SIG-M5 (cell line): ENCODE measurements around the gene CAV2.

ENCODE experiments used
- DNase-seq: peaks from one replicate; lab custom pipeline; 2025; lab: John Stamatoyannopoulos, UW

CAV2 gene

GRCh38 chr7:116524609-116525297, 25.2 kb downstream of the CAV2 start, which contains the start of gene CAV1:
CAV1 (plus strand) TSS chr7:116525036; CDS start chr7:116525063, 27 bp downstream.
- no peak for DNase-seq

GRCh38 chr7:116525298-116525912, 25.9 kb downstream of the CAV2 start:
- no peak for DNase-seq

- no peak for DNase-seq
Observed at GRCh38 chr7:116525913-116526861, 26.6 kb downstream of the CAV2 start.

- DNase-seq = no peak
Observed at GRCh38 chr7:116526897-116527296, 27.4 kb downstream of the CAV2 start.

- DNase-seq = no peak
Observed at GRCh38 chr7:116527521-116527920, 28.0 kb downstream of the CAV2 start.

GRCh38 chr7:116528008-116528789, 28.7 kb downstream of the CAV2 start:
- no peak for DNase-seq

- no peak for DNase-seq
Observed at GRCh38 chr7:116529250-116529649, 29.7 kb downstream of the CAV2 start.

- DNase-seq = no peak
Observed at GRCh38 chr7:116530107-116530820, 30.7 kb downstream of the CAV2 start.

- no peak for DNase-seq
Observed at GRCh38 chr7:116532102-116532688, 32.7 kb downstream of the CAV2 start.

- DNase-seq = no peak
Observed at GRCh38 chr7:116534790-116535189, 35.3 kb downstream of the CAV2 start.

- DNase-seq = no peak
Observed at GRCh38 chr7:116535416-116535815, 35.9 kb downstream of the CAV2 start.

- no peak for DNase-seq
Observed at GRCh38 chr7:116538138-116538537, 38.6 kb downstream of the CAV2 start.

- no peak for DNase-seq
Observed at GRCh38 chr7:116539879-116540278, 40.3 kb downstream of the CAV2 start.

GRCh38 chr7:116540743-116541142, 41.2 kb downstream of the CAV2 start:
- no peak for DNase-seq

- DNase-seq = no peak
Observed at GRCh38 chr7:116541951-116542350, 42.4 kb downstream of the CAV2 start.

GRCh38 chr7:116542618-116543017, 43.1 kb downstream of the CAV2 start:
- DNase-seq = no peak

- no peak for DNase-seq
Observed at GRCh38 chr7:116543664-116544063, 44.1 kb downstream of the CAV2 start.

- no peak for DNase-seq
Observed at GRCh38 chr7:116544487-116544886, 44.9 kb downstream of the CAV2 start.

- no peak for DNase-seq
Observed at GRCh38 chr7:116545411-116545993, 46.0 kb downstream of the CAV2 start.

GRCh38 chr7:116546054-116546453, 46.5 kb downstream of the CAV2 start:
- no peak for DNase-seq
